ENCODE measurements around the gene MAP4K4. TPM values are rescaled to one million over a fixed set of nuclear protein-coding genes. Genes with fewer than 3 reads are reported as not detected.

The MAP4K4 gene
- polyA plus RNA-seq, 1 donor (not counting 4 experiments of a cell fraction or from before 2014, with no cell fraction given), result 84.1 TPM

GRCh38 chr2:101699755-101700461, 2.4 kb downstream of the MAP4K4 start:
- Histone ChIP-seq H4K20me1 (ENCODE audit: control insufficient read depth, extremely low read depth, insufficient read depth, low read length) (peaks cover 11% of the 10 kb centered on the region), H2AFZ (ENCODE audit: control insufficient read depth, low read length) (no peak overlapping the region), H3K27me3 (ENCODE audit: control insufficient read depth, extremely low read depth, insufficient read depth, low read length) (no peaks in the 10 kb centered on the region), H3K9me3 (ENCODE audit: control insufficient read depth, low read depth, low read length) (no peaks in the 10 kb centered on the region), H3K36me3 (ENCODE audit: control insufficient read depth in 2 of 2, extremely low read depth in 1 of 2, insufficient read depth in 2 of 2, low read length in 2 of 2) (peaks cover 4 to 9% of the 10 kb centered on the region in 2 experiments), H3K4me2 (ENCODE audit: control insufficient read depth, extremely low read depth, insufficient read depth, low read depth, low read length) (peak overlapping the region; percentile 92), H3K4me3 (ENCODE audit: control insufficient read depth in 2 of 3, extremely low read depth in 1 of 3, insufficient read depth in 2 of 3, low read depth in 1 of 3, low read length in 3 of 3) (peak overlapping the region; percentile 53 to 99 (median 95)), H3K27ac (ENCODE audit: control insufficient read depth, insufficient read depth, low read length) (peak overlapping the region; percentile 87), H3K9ac (ENCODE audit: control insufficient read depth, extremely low read depth, insufficient read depth, low read length) (peak overlapping the region; percentile 92), H3K9me1 (ENCODE audit: control insufficient read depth, extremely low read depth, insufficient read depth, low read length) (no peaks in the 10 kb centered on the region), H3K4me1 (ENCODE audit: control insufficient read depth, extremely low read depth, insufficient read depth, low read length) (peaks cover 27% of the 10 kb centered on the region), H3K79me2 (ENCODE audit: control insufficient read depth, insufficient read depth, low read length) (peaks cover 66% of the 10 kb centered on the region)
- dilution Hi-C loops (cut with MboI; ENCODE audit: extremely low pct_ligation_motif_present, low sequenced_read_pairs), result no loop called here
- FAIRE-seq (no peak), DNase-seq (ENCODE audit: low read depth, low spot score) (no peak)
- no peak for TF ChIP-seq EZH2 (IDR thresholded peaks at IDR 0.05; ENCODE audit: low read length)
- no peak for TF ChIP-seq CTCF (optimal IDR thresholded peaks at IDR 0.05 in 1 of 3, IDR thresholded peaks at IDR 0.05 in 1 of 3, conservative IDR thresholded peaks at IDR 0.05 in 1 of 3; ENCODE audit: extremely low read depth in 1 of 3, insufficient read depth in 2 of 3, low read length in 3 of 3)

GRCh38 chr2:101704046-101704466, 6.5 kb downstream of the MAP4K4 start:
- Histone ChIP-seq H3K9ac (ENCODE audit: control insufficient read depth, extremely low read depth, insufficient read depth, low read length) (no peak overlapping the region), H3K4me1 (ENCODE audit: control insufficient read depth, extremely low read depth, insufficient read depth, low read length) (peaks cover 28% of the 10 kb centered on the region), H3K4me2 (ENCODE audit: control insufficient read depth, extremely low read depth, insufficient read depth, low read depth, low read length) (peak overlapping the region; percentile 60), H3K36me3 (ENCODE audit: control insufficient read depth in 2 of 2, extremely low read depth in 1 of 2, insufficient read depth in 2 of 2, low read length in 2 of 2) (peaks cover 5 to 14% of the 10 kb centered on the region in 2 experiments), H3K9me1 (ENCODE audit: control insufficient read depth, extremely low read depth, insufficient read depth, low read length) (no peaks in the 10 kb centered on the region), H3K27ac (ENCODE audit: control insufficient read depth, insufficient read depth, low read length) (peak overlapping the region; percentile 29), H3K4me3 (ENCODE audit: control insufficient read depth in 2 of 3, extremely low read depth in 1 of 3, insufficient read depth in 2 of 3, low read depth in 1 of 3, low read length in 3 of 3) (peak overlapping the region in 1 of 3 experiments; percentile 14), H3K27me3 (ENCODE audit: control insufficient read depth, extremely low read depth, insufficient read depth, low read length) (no peaks in the 10 kb centered on the region), H2AFZ (ENCODE audit: control insufficient read depth, low read length) (no peak overlapping the region), H3K9me3 (ENCODE audit: control insufficient read depth, low read depth, low read length) (no peaks in the 10 kb centered on the region), H3K79me2 (ENCODE audit: control insufficient read depth, insufficient read depth, low read length) (peaks cover 98% of the 10 kb centered on the region), H4K20me1 (ENCODE audit: control insufficient read depth, extremely low read depth, insufficient read depth, low read length) (peaks cover 11% of the 10 kb centered on the region)
- TF ChIP-seq EZH2 (IDR thresholded peaks at IDR 0.05; ENCODE audit: low read length) (no peak), CTCF (optimal IDR thresholded peaks at IDR 0.05 in 1 of 3, IDR thresholded peaks at IDR 0.05 in 1 of 3, conservative IDR thresholded peaks at IDR 0.05 in 1 of 3; ENCODE audit: extremely low read depth in 1 of 3, insufficient read depth in 2 of 3, low read length in 3 of 3) (no peak)
- peak; percentile 23 for FAIRE-seq
- DNase-seq (ENCODE audit: low read depth, low spot score), result no peak
- dilution Hi-C loops (cut with MboI; ENCODE audit: extremely low pct_ligation_motif_present, low sequenced_read_pairs), result no loop called here
